HG02970 (cell line): ENCODE measurements around the gene ACADVL.

Source experiments
- ATAC-seq: cut with Tn5 transposase; IDR thresholded peaks from one replicate; pipeline ENCODE4 v1.9.1; 2021; ENCODE audit warnings: mild to moderate bottlenecking, moderate library complexity, moderate number of reproducible peaks; ENCODE audit not compliant: unreplicated experiment, low FRiP score

ACADVL gene

GRCh38 chr17:7191069-7191468 lies 28.7 kb upstream of the ACADVL start:
- no peak for ATAC-seq

GRCh38 chr17:7191571-7192270 lies 28.0 kb upstream of the ACADVL start:
- no peak for ATAC-seq

GRCh38 chr17:7192271-7192937 lies 27.3 kb upstream of the ACADVL start:
- ATAC-seq: no peak

- ATAC-seq: no peak
Observed at GRCh38 chr17:7195971-7196370, 23.8 kb upstream of the ACADVL start.

- no peak for ATAC-seq
Observed at GRCh38 chr17:7196651-7197401, 22.9 kb upstream of the ACADVL start.

DNA sequence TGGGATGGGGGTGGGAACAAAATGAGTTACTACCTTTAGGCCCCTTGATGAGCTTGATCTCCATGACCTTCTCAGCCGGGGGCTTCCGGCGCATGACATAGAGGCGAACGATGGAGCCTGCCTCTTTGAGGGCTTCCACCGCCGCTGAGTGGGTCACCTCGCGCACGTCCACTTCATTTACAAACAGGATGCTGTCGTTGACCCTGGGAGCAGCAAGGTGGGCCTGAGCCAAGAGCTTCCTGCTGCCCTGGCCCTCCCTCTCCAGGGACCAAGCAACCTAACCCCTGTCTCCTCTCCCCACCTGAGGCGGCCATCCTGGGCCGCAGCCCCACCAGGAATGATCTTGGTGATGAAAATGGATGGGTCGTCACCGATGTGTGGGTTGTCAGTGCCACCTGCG lies 16.3 kb upstream of the ACADVL start:
- no peak for ATAC-seq

DNA sequence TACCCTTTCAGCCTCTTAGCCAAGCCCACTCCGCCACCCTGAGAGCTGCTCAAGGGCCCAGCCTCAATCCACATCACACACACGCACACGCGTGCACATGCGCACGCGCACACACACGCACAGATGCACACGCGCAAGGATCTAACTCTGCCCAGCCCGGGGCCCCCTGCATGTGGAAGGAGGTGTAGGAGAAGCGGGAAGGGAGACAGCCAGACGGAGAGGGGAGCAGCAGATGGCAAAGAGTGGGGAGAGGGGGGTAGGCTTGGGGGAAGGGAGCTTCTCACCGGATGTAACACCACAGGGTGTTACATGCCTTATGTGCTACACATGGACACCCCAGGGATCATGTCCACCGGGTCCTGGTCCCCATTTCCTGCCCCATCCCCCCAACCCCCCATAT lies 15.4 kb upstream of the ACADVL start:
- ATAC-seq: no peak

DNA sequence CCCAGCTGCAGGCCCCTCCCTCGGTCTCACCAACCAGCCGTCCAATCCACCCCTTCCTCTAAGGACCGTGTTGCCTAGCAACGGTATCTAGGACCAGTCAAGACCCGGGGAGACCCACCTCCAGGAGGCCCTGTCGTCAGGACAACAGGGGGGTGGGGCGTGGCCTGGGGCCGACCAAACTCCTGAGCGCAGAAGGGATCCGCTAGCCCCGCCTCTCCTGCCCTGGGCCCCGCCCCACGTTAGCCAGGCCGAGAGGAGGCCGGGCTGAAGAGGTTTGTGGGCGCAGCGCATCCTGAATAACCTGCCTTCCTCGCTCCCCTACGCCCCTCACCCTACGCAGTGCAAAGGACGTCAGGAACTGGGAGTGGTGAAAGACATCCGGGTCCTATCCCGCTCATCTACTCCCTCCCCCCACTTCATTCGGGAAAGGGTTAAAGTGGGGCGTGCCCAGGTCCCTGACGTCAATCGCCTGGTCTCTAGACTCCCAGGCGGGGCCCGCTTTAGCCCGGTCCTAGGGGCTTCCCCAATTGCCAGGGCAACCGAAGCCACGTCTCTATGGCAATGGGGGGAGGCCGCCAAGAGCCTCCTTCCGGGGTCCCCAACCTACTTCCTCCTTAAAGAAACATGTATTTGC lies 14.8 kb upstream of the ACADVL start:
- ATAC-seq: peak; percentile 84

DNA sequence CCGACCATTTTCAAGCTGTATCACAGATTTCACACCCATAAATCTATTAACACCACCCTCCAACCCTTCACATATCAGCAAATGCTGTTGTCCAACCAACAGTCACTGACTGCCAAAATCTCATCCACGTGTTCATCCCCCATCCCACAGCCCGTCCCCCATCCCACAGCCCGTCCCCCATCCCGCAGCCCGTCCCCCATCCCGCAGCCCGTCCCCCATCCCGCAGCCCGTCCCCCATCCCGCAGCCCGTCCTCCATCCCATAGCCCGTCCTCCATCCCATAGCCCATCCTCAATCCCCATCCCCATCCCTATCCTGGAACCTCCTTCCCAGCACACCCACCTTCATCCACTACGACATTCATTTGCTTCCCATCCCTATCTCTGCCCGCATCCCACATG lies 14.2 kb upstream of the ACADVL start:
- ATAC-seq: no peak

DNA sequence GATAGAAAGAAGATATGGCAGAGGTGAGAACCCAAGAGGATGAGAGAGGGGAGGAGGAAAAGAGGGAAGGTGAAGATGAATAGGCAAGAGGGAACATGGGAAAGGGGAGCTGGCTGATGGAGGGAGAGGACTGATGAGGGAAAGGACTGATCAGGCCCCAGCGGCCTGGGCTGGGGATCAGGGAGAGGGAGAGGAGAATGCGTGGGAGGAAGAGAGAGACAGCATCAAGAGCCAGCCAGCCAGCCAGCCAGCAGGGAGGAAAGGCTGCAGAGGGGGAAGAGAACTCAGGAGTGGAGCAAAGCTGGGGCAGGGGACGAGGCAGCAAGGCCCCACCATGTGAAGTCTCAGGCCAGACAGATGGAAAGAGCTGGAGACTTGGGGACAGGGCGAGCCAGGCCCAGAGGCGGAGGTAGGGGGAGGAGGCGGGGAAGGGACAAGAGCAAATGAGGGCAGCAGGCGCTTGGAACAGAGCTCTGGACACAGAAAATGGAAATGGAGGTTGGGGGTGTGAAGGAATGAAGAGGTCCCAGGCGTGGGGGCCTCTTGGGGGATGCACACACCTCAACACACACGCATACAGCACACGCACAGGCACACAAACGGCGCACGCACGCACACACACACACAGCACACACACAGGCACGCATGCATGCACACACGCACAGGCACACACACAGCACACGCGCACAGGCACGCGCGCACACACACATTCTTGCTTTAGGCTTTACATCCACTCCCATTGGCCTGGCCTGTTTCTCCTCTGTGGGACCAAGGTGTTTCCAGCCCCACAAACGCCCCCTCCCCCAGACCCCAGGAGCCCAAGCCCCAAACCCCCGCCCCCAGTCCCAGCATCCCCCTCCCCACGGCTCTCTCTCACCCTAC lies 12.4 kb upstream of the ACADVL start:
- ATAC-seq: no peak

DNA sequence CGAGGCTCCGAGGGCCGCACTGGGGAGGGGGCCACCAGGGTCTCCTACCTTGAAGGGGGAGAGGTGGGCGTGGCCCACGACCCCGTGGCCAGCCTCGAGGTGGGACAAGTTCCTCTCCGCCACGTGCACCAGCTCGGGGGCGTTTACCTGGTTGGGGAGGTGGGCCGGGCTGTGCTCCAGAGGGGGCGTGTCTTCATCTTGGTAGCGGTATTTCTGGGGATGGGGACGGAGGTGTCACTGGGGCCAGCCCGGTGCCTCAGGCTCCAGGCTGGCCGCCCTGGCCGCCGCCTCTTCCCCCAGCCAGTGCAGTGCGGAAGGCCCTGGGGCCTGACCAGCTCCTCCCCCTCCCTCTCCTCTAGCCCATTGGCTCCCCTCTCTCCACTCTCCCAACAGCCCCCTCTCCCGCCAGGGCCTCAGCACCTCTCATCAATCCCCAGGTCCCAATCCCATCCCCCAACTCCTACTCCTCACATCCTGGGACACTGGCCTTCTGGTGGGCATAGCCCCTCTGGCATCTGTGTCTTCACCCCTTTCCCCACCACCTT lies 11.6 kb upstream of the ACADVL start:
- no peak for ATAC-seq

DNA sequence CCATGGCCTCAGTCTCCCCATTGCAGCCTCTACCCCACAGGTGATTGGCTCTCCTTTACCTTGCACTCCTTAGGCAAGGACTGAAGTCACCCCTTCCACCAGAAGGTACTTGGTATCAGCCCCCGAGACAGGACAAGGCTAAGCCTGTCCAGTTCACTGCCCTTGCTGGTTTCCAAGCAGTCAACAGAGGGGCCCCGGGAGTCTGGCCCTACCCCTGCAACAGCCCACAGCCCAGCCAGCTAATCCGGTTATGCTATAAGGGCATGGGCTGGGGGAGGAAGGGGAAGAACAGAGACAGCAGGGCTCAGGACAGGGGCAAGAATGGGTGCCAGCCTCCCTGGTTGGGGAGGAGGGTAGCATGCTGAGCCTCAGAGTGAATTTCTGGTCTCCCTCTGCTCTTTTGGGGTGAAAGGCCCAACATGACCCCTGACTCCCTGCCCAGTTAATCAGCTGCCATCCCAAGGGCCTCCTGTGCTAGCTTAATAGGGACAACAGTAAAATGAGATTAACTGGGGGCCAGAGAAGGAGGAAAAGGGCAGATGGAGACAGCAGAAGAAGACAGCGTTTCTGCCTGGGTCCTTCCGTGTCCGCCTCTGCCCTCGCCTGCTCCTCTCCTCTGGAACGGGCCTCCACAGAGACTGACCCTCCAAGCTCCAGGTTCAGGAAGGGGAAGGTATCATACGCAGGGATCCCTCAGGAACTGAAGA lies 10.8 kb upstream of the ACADVL start:
- ATAC-seq: no peak

DNA sequence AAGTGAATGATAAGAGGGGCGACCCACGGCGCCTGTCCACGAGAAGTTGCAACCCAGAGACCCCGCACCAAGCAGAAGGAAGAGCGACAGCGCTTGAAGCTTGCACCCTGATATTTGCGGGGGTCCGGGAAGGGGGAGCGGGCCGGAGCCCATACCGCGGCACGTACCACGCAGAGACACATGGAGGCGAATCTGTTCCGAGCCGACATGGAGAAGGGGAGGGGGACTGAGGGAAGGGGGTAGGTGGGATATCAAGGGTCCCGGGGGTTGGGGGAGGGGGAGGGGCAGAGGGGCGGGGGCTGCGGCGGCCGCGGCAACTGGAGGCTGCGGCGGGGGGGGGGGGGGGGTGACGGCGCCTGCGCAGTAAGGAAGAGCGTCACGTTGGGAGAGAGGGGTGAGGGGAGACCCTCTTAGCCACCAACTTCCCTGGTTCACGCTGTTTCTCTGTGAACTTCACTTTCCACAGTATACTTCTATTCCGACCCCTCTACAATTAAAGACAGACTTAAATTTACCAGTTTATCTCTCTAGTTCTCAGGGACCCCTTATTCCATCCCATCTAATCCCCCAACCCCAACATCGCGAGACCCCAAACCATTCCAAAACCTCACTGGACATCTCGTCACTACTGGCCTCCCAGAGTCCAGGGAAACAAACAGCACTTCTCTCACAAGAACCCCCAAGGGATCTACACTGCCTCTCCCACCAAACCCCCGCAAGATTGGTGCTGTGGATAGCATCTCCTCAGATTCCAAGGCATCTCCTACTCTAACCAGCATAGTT lies 8.1 kb upstream of the ACADVL start:
- no peak for ATAC-seq

- ATAC-seq: no peak
Observed at GRCh38 chr17:7213895-7214299, 5.8 kb upstream of the ACADVL start.

DNA sequence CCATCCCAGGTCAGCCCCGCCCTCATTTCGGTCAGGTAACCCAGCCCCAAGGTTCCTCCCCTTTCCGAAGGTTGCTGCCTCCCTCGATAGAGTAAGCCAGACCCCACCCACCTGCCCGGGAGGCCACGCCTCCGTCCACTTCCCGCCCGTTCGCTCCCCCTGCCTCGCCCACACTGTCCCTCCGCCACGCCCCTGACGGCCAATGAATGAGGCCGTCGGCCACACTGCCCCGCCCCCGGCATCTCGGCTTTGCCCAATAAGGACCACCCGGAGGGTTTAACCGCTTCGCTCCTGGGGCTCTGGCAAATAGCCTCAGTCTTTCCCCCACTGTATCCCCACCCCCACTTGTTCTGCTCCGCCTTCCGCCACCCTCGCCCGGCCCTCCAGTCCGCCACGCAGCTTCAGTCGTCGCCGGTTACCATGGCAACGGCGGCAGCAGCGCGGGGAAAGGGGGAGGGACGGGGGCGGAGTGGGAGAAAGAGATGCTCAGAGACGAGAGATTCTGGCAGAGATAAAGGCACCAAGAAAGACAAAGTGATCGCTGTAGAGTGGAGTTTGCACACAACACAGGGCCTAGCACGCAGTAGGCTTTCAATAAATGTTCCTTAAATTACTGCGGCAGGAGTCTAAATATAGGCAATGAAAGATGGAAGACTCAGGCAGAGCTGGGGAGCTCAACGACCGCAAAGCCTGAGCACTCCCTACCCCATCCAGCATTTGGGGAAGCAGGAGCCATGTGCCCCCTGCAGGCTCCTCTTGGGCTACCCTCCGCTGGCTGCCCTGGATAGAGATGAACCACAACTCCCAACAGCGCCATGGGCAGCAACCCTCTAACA lies 5.2 kb upstream of the ACADVL start:
- peak; percentile 67 for ATAC-seq

DNA sequence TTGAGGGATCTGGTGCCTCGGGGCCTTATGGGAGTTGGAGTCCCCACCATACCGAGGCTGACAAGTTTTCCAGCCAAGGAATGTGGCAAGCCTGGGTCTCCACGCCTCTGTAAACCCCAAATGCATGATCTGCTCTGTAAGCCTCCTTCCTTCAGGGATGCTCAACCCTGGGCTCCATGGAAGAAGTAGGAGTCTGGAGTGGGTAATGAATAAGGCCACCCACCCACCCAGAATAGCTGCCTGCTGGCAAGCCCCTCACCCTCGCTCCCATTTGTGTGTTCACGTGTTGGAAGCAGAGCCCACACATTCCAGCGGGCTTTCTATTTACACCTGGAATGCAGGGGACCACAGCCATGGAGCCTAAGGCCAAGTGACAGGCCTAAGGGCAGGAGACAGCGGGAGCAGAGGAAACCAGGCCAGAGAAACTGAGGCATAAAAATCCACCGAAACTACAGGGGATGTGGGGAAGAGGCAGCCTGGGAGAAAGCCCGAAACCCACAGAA lies 4.6 kb upstream of the ACADVL start:
- ATAC-seq: no peak

- no peak for ATAC-seq
Observed at GRCh38 chr17:7215652-7216180, 4.0 kb upstream of the ACADVL start.
